HEK293 (cell line): Measurements from ENCODE around the gene APLF.
"Not testable (repeated sequence)": the region's sequence is repeated elsewhere in the genome, so short reads cannot be mapped to it uniquely, and the experiment has no call there.

Source experiments
- BCL11A ChIP-seq: fragments of 450-650 bp; formaldehyde crosslinking; IDR thresholded peaks from 2 replicates; pipeline ENCODE4 v1.5.1; 2016; ENCODE audit warnings: low read depth, missing biosample characterization, missing genetic modification characterization
- OSR2 ChIP-seq: fragments of 450-650 bp; formaldehyde crosslinking; IDR thresholded peaks from 2 replicates; pipeline ENCODE4 v1.5.1; 2016; ENCODE audit warnings: missing biosample characterization, missing genetic modification characterization
- PRDM10 ChIP-seq: fragments of 450-650 bp; formaldehyde crosslinking; IDR thresholded peaks from 2 replicates; pipeline ENCODE4 v1.5.1; 2016; ENCODE audit warnings: missing biosample characterization, missing genetic modification characterization
- REST ChIP-seq: fragments of 450-650 bp; formaldehyde crosslinking; IDR thresholded peaks from 2 replicates; pipeline ENCODE4 v1.5.1; 2016; ENCODE audit warnings: missing biosample characterization, missing genetic modification characterization
- SCRT2 ChIP-seq: fragments of 450-650 bp; formaldehyde crosslinking; IDR thresholded peaks from 2 replicates; pipeline ENCODE4 v1.5.1; 2016; ENCODE audit warnings: missing biosample characterization, missing genetic modification characterization
- YY1 ChIP-seq: fragments of 450-650 bp; formaldehyde crosslinking; IDR thresholded peaks from 2 replicates; pipeline ENCODE4 v1.5.1; 2018; ENCODE audit warnings: missing biosample characterization, missing genetic modification characterization
- ZNF26 ChIP-seq: fragments of 450-650 bp; formaldehyde crosslinking; IDR thresholded peaks from 2 replicates; pipeline ENCODE4 v1.5.1; 2016; ENCODE audit warnings: missing biosample characterization, missing genetic modification characterization
- ZNF624 ChIP-seq: fragments of 450-650 bp; formaldehyde crosslinking; IDR thresholded peaks from 2 replicates; pipeline ENCODE4 v1.5.1; 2017; ENCODE audit warnings: missing biosample characterization, missing genetic modification characterization
- ZSCAN16 ChIP-seq: fragments of 450-650 bp; formaldehyde crosslinking; IDR thresholded peaks from 2 replicates; pipeline ENCODE4 v1.5.1; 2016; ENCODE audit warnings: missing biosample characterization, missing genetic modification characterization
- ZSCAN4 ChIP-seq: fragments of 450-650 bp; formaldehyde crosslinking; IDR thresholded peaks from 2 replicates; pipeline ENCODE4 v1.5.1; 2017; ENCODE audit warnings: missing biosample characterization, missing genetic modification characterization
- TF ChIP-seq, protein P1 (sequence below): fragments of 450-650 bp; formaldehyde crosslinking; IDR thresholded peaks from 2 replicates; pipeline ENCODE4 v1.5.1; 2016; ENCODE audit warnings: missing biosample characterization, missing genetic modification characterization
- TF ChIP-seq, protein P2 (sequence below): fragments of 450-650 bp; formaldehyde crosslinking; IDR thresholded peaks from 2 replicates; pipeline ENCODE4 v1.5.1; 2016; ENCODE audit warnings: missing biosample characterization, missing genetic modification characterization
- TF ChIP-seq, protein P3 (sequence below): fragments of 450-650 bp; formaldehyde crosslinking; IDR thresholded peaks from 2 replicates; pipeline ENCODE4 v1.5.1; 2017; ENCODE audit warnings: missing biosample characterization, missing genetic modification characterization

DNA sequence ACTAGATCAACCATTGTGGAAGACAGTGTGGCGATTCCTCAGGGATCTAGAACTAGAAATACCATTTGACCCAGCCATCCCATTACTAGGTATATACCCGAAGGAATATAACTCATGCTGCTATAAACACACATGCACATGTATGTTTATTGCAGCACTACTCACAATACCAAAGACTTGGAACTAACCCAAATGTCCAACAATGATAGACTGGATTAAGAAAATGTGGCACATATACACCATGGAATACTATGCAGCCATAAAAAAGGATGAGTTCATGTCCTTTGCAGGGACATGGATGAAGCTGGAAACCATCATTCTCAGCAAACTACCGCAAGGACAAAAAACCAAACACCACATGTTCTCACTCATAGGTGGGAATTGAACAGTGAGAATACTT lies 133.1 kb downstream of the APLF start:
- not testable (repeated sequence) for TF ChIP-seq PRDM10 (tag by site-specific recombination); YY1 (tag by site-specific recombination); ZSCAN16 (tag by site-specific recombination); OSR2 (tag by site-specific recombination); SCRT2; REST (tag by site-specific recombination); ZSCAN4 (tag by site-specific recombination); BCL11A; ZNF26 (tag by site-specific recombination); ZNF624
- TF ChIP-seq, protein P1, sequence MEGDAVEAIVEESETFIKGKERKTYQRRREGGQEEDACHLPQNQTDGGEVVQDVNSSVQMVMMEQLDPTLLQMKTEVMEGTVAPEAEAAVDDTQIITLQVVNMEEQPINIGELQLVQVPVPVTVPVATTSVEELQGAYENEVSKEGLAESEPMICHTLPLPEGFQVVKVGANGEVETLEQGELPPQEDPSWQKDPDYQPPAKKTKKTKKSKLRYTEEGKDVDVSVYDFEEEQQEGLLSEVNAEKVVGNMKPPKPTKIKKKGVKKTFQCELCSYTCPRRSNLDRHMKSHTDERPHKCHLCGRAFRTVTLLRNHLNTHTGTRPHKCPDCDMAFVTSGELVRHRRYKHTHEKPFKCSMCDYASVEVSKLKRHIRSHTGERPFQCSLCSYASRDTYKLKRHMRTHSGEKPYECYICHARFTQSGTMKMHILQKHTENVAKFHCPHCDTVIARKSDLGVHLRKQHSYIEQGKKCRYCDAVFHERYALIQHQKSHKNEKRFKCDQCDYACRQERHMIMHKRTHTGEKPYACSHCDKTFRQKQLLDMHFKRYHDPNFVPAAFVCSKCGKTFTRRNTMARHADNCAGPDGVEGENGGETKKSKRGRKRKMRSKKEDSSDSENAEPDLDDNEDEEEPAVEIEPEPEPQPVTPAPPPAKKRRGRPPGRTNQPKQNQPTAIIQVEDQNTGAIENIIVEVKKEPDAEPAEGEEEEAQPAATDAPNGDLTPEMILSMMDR: not testable (repeated sequence)
- TF ChIP-seq, protein P2, sequence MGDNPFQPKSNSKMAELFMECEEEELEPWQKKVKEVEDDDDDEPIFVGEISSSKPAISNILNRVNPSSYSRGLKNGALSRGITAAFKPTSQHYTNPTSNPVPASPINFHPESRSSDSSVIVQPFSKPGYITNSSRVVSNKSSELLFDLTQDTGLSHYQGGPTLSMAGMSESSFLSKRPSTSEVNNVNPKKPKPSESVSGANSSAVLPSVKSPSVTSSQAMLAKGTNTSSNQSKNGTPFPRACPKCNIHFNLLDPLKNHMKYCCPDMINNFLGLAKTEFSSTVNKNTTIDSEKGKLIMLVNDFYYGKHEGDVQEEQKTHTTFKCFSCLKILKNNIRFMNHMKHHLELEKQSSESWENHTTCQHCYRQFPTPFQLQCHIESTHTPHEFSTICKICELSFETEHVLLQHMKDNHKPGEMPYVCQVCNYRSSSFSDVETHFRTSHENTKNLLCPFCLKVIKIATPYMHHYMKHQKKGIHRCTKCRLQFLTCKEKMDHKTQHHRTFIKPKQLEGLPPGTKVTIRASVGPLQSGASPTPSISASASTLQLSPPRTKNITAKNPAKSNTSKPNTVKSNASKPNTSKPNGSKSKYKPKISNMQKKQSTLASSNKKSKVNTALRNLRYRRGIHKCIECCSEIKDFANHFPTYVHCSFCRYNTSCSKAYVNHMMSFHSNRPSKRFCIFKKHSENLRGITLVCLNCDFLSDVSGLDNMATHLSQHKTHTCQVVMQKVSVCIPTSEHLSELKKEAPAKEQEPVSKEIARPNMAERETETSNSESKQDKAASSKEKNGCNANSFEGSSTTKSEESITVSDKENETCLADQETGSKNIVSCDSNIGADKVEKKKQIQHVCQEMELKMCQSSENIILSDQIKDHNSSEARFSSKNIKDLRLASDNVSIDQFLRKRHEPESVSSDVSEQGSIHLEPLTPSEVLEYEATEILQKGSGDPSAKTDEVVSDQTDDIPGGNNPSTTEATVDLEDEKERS (tag by site-specific recombination): not testable (repeated sequence)
- TF ChIP-seq, protein P3, sequence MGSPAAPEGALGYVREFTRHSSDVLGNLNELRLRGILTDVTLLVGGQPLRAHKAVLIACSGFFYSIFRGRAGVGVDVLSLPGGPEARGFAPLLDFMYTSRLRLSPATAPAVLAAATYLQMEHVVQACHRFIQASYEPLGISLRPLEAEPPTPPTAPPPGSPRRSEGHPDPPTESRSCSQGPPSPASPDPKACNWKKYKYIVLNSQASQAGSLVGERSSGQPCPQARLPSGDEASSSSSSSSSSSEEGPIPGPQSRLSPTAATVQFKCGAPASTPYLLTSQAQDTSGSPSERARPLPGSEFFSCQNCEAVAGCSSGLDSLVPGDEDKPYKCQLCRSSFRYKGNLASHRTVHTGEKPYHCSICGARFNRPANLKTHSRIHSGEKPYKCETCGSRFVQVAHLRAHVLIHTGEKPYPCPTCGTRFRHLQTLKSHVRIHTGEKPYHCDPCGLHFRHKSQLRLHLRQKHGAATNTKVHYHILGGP (tag by site-specific recombination): not testable (repeated sequence)
